GM23338 (cell line): Measurements from ENCODE around the gene PCGF3. TPM values are rescaled to one million over a fixed set of nuclear protein-coding genes. Genes with fewer than 3 reads are reported as not detected.

Experiments
- ATAC-seq: fragments of 200-7000 bp; cut with Tn5 transposase; 3 replicates; pipeline ENCODE4 v1.9.1; 2020
- DNase-seq: peaks from one replicate; pipeline ENCODE4 v3.0.0-alpha.2; 2015; ENCODE audit warnings: low spot score
- H2AFZ ChIP-seq: fragments of 200-600 bp; sonication (generic); 2 replicates; pipeline ENCODE4 v1.8.0; 2016; ENCODE audit warnings: antibody characterized with exemption, mild to moderate bottlenecking, moderate library complexity
- H3F3A ChIP-seq: fragments of 200-600 bp; sonication (generic); replicated peaks from 2 replicates; pipeline ENCODE4 v1.8.0; 2017; ENCODE audit warnings: antibody characterized with exemption, mixed run types, low read depth
- H3K27ac ChIP-seq: fragments of 200-600 bp; sonication (generic); 2 replicates; pipeline ENCODE4 v1.6.1; 2016; ENCODE audit warnings: low read depth
- H3K27me3 ChIP-seq: fragments of 200-600 bp; sonication (generic); 2 replicates; pipeline ENCODE4 v1.8.0; 2016; ENCODE audit warnings: mild to moderate bottlenecking, mixed run types, moderate library complexity; ENCODE audit not compliant: insufficient read depth
- H3K36me3 ChIP-seq: fragments of 200-600 bp; sonication (generic); 2 replicates; pipeline ENCODE4 v1.8.0; 2016; ENCODE audit warnings: mild to moderate bottlenecking; ENCODE audit not compliant: insufficient read depth
- H3K4me1 ChIP-seq: fragments of 200-600 bp; sonication (generic); 2 replicates; pipeline ENCODE4 v1.8.0; 2016; ENCODE audit warnings: mild to moderate bottlenecking, moderate library complexity; ENCODE audit not compliant: insufficient read depth
- H3K4me2 ChIP-seq: fragments of 200-600 bp; sonication (generic); 2 replicates; pipeline ENCODE4 v1.7.1; 2017; ENCODE audit warnings: mixed run types
- H3K4me3 ChIP-seq: fragments of 200-600 bp; sonication (generic); 2 replicates; pipeline ENCODE4 v1.6.1; 2016; ENCODE audit warnings: mixed run types
- H3K79me2 ChIP-seq: fragments of 200-600 bp; sonication (generic); replicated peaks from 2 replicates; pipeline ENCODE4 v1.8.0; 2017; ENCODE audit warnings: mild to moderate bottlenecking; ENCODE audit not compliant: insufficient read depth
- H3K9me2 ChIP-seq: fragments of 200-600 bp; sonication (generic); 2 replicates; pipeline ENCODE4 v1.8.0; 2017; ENCODE audit not compliant: insufficient read depth
- H4K20me1 ChIP-seq: fragments of 200-600 bp; sonication (generic); replicated peaks from 2 replicates; pipeline ENCODE4 v1.8.0; 2017; ENCODE audit warnings: mild to moderate bottlenecking; ENCODE audit not compliant: insufficient read depth
- H3K27ac Mint-ChIP-seq: 2 replicates; pipeline ENCODE4 v1.8.0; 2020; ENCODE audit warnings: inconsistent platforms, mild to moderate bottlenecking, moderate library complexity, mixed read lengths
- H3K27me3 Mint-ChIP-seq: 3 replicates; pipeline ENCODE4 v1.8.0; 2022; ENCODE audit warnings: low read depth, mild to moderate bottlenecking, moderate library complexity, mixed read lengths, inconsistent platforms; ENCODE audit not compliant: insufficient read depth, poor library complexity
- H3K36me3 Mint-ChIP-seq: 3 replicates; pipeline ENCODE4 v1.8.0; 2021; ENCODE audit warnings: low read depth, mild to moderate bottlenecking, inconsistent platforms, moderate library complexity, mixed read lengths
- H3K4me1 Mint-ChIP-seq: 3 replicates; pipeline ENCODE4 v1.8.0; 2020; ENCODE audit warnings: mild to moderate bottlenecking, inconsistent platforms, mixed read lengths
- H3K4me3 Mint-ChIP-seq: 3 replicates; pipeline ENCODE4 v1.8.0; 2021; ENCODE audit warnings: moderate library complexity, mild to moderate bottlenecking, inconsistent platforms, mixed read lengths
- H3K9me3 Mint-ChIP-seq: 3 replicates; pipeline ENCODE4 v1.8.0; 2020; ENCODE audit warnings: moderate library complexity, mild to moderate bottlenecking, inconsistent platforms, mixed read lengths
- CREB1 ChIP-seq: fragments of 250-450 bp; sonication (Bioruptor Pico); IDR thresholded peaks from 2 replicates; pipeline ENCODE4 v1.5.0; 2020; ENCODE audit warnings: low read depth, mild to moderate bottlenecking, moderate library complexity
- EZH2 ChIP-seq: fragments of 200-600 bp; sonication (generic); IDR thresholded peaks from one replicate; pipeline ENCODE4 v1.8.0; 2017; ENCODE audit warnings: antibody characterized with exemption, mild to moderate bottlenecking, low read depth; ENCODE audit not compliant: unreplicated experiment
- EZH2phosphoT487 ChIP-seq: fragments of 200-600 bp; sonication (generic); IDR thresholded peaks from one replicate; pipeline ENCODE4 v1.8.1; 2018; ENCODE audit warnings: antibody characterized with exemption; ENCODE audit not compliant: unreplicated experiment
- JUNB ChIP-seq: IDR thresholded peaks from one replicate; pipeline ENCODE4 v1.6.1; 2016; ENCODE audit warnings: antibody characterized with exemption; ENCODE audit not compliant: unreplicated experiment
- NANOG ChIP-seq: IDR thresholded peaks from 2 replicates; pipeline ENCODE4 v1.6.1; 2016; ENCODE audit warnings: antibody characterized with exemption, borderline replicate concordance
- POLR2AphosphoS5 ChIP-seq: IDR thresholded peaks from 2 replicates; pipeline ENCODE4 v1.6.1; 2016; ENCODE audit warnings: antibody characterized with exemption, low read depth
- STAT1 ChIP-seq: IDR thresholded peaks from one replicate; pipeline ENCODE4 v1.6.1; 2016; ENCODE audit warnings: antibody characterized with exemption; ENCODE audit not compliant: unreplicated experiment
- ZNF114 ChIP-seq: fragments of 250-450 bp; sonication (Bioruptor Pico); IDR thresholded peaks from 2 replicates; pipeline ENCODE4 v1.5.0; 2020; ENCODE audit warnings: mild to moderate bottlenecking, moderate library complexity
- ZNF331 ChIP-seq: fragments of 250-450 bp; sonication (Bioruptor Pico); IDR thresholded peaks from 2 replicates; pipeline ENCODE4 v1.5.0; 2020; ENCODE audit warnings: low read depth, mild to moderate bottlenecking, moderate library complexity
- polyA plus RNA-seq: library from polyadenylated mRNA; unstranded; fragments of >200 nt; fragmentation: Nextera tagmentation; extraction: Ambion mirVana; gene quantifications from 2 replicates; pipeline ENCODE4 v1.2.1, GENCODE V29; 2016
- total RNA-seq: library from RNA; depleted of rRNA; stranded (reverse); fragments of >200 nt; shearing (Covaris generic); gene quantifications from 2 replicates; pipeline ENCODE4 v1.2.3, GENCODE V29; 2014
- TF ChIP-seq, protein P1 (sequence below): fragments of 250-450 bp; sonication (Bioruptor Pico); IDR thresholded peaks from 2 replicates; pipeline ENCODE4 v1.5.0; 2020; ENCODE audit warnings: mild to moderate bottlenecking, moderate library complexity
- TF ChIP-seq, protein P2 (sequence below), 2 experiments: fragments of 200-600 bp in 1 of 2; sonication (generic) in 1 of 2; conservative IDR thresholded peaks; 2 replicates each; pipeline versions ENCODE4 v1.5.1 to v1.6.1; 2016 to 2017; ENCODE audit warnings: antibody characterized with exemption in 2 of 2, low read depth in 2 of 2, mild to moderate bottlenecking in 2 of 2, moderate library complexity in 1 of 2
- TF ChIP-seq, protein P3 (sequence below): IDR thresholded peaks from 2 replicates; pipeline ENCODE4 v1.6.1; 2016; ENCODE audit warnings: antibody characterized with exemption
- TF ChIP-seq, protein P4 (sequence below): IDR thresholded peaks from one replicate; pipeline ENCODE4 v1.6.1; 2018; ENCODE audit warnings: antibody characterized with exemption; ENCODE audit not compliant: unreplicated experiment

PCGF3 gene
- total and polyA plus RNA-seq, 2 experiments from 2014 or later, result 33.1 to 49.0 TPM

DNA sequence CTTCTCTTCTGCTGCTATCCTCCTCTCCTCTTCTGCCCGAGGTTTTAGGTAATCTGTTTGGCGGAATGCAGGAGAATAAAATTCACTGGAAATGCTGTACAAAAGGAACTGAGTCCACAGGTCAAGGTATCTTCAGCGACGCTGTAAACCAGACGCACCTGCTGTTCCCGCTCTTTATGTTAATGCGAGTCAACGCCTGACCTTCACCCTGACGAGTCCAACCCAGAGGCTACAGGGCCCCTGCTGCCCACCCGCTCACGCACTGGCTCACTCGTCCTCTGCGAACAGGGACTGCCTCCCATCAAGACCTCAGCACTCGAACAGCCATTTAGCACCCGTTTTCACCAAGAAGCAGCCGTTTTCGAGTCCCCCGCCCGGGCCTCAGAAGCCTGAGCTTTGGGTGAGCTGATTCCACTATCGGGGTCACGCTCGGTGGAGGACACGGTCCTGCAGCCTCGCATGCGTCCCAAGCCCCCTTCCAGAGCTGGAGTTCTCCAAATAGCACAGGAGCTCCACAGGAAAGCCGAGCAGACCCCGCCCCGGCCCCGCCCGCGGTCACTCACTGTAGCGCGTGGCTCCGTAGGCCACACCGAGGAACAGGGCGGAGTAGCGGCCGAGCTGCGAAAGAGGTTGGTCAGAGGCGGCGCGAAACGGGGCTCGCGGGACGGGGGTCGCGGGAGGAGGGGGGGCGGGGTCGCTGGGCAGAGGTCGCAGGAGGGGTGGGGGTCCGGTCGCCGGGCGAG, 32.1 kb upstream of the PCGF3 start:
- Mint-ChIP-seq H3K4me1 (peaks cover 6% of the 10 kb centered on the region), H3K36me3 (peaks cover 33% of the 10 kb centered on the region), H3K4me3 (peak overlapping the region; percentile 93), H3K27ac (peak overlapping the region; percentile 97), H3K9me3 (peaks cover 3% of the 10 kb centered on the region; the same call in 1 of the 3 replicates), H3K27me3 (peaks cover 19% of the 10 kb centered on the region)
- Histone ChIP-seq H3F3A (peaks cover 13% of the 10 kb centered on the region), H3K27me3 (no peaks in the 10 kb centered on the region), H3K27ac (peak overlapping the region; percentile 81), H3K79me2 (peaks cover 12% of the 10 kb centered on the region), H3K4me3 (peak overlapping the region; percentile 96), H3K9me2 (no peaks in the 10 kb centered on the region), H3K4me1 (peaks cover 6% of the 10 kb centered on the region), H3K4me2 (peak overlapping the region; percentile 94), H2AFZ (no peak overlapping the region), H4K20me1 (no peaks in the 10 kb centered on the region; the same call in 1 of the 2 replicates), H3K36me3 (peaks cover 20% of the 10 kb centered on the region)
- ATAC-seq (peak; percentile 7), DNase-seq (peak; percentile 44)
- no peak for TF ChIP-seq NANOG
- TF ChIP-seq, protein P1, sequence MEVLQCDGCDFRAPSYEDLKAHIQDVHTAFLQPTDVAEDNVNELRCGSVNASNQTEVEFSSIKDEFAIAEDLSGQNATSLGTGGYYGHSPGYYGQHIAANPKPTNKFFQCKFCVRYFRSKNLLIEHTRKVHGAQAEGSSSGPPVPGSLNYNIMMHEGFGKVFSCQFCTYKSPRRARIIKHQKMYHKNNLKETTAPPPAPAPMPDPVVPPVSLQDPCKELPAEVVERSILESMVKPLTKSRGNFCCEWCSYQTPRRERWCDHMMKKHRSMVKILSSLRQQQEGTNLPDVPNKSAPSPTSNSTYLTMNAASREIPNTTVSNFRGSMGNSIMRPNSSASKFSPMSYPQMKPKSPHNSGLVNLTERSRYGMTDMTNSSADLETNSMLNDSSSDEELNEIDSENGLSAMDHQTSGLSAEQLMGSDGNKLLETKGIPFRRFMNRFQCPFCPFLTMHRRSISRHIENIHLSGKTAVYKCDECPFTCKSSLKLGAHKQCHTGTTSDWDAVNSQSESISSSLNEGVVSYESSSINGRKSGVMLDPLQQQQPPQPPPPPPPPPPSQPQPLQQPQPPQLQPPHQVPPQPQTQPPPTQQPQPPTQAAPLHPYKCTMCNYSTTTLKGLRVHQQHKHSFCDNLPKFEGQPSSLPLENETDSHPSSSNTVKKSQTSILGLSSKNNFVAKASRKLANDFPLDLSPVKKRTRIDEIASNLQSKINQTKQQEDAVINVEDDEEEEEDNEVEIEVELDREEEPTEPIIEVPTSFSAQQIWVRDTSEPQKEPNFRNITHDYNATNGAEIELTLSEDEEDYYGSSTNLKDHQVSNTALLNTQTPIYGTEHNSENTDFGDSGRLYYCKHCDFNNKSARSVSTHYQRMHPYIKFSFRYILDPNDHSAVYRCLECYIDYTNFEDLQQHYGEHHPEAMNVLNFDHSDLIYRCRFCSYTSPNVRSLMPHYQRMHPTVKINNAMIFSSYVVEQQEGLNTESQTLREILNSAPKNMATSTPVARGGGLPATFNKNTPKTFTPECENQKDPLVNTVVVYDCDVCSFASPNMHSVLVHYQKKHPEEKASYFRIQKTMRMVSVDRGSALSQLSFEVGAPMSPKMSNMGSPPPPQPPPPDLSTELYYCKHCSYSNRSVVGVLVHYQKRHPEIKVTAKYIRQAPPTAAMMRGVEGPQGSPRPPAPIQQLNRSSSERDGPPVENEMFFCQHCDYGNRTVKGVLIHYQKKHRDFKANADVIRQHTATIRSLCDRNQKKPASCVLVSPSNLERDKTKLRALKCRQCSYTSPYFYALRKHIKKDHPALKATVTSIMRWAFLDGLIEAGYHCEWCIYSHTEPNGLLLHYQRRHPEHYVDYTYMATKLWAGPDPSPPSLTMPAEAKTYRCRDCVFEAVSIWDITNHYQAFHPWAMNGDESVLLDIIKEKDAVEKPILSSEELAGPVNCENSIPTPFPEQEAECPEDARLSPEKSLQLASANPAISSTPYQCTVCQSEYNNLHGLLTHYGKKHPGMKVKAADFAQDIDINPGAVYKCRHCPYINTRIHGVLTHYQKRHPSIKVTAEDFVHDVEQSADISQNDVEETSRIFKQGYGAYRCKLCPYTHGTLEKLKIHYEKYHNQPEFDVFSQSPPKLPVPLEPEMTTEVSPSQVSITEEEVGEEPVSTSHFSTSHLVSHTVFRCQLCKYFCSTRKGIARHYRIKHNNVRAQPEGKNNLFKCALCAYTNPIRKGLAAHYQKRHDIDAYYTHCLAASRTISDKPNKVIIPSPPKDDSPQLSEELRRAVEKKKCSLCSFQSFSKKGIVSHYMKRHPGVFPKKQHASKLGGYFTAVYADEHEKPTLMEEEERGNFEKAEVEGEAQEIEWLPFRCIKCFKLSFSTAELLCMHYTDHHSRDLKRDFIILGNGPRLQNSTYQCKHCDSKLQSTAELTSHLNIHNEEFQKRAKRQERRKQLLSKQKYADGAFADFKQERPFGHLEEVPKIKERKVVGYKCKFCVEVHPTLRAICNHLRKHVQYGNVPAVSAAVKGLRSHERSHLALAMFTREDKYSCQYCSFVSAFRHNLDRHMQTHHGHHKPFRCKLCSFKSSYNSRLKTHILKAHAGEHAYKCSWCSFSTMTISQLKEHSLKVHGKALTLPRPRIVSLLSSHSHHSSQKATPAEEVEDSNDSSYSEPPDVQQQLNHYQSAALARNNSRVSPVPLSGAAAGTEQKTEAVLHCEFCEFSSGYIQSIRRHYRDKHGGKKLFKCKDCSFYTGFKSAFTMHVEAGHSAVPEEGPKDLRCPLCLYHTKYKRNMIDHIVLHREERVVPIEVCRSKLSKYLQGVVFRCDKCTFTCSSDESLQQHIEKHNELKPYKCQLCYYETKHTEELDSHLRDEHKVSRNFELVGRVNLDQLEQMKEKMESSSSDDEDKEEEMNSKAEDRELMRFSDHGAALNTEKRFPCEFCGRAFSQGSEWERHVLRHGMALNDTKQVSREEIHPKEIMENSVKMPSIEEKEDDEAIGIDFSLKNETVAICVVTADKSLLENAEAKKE, result no peak
- TF ChIP-seq, protein P2, sequence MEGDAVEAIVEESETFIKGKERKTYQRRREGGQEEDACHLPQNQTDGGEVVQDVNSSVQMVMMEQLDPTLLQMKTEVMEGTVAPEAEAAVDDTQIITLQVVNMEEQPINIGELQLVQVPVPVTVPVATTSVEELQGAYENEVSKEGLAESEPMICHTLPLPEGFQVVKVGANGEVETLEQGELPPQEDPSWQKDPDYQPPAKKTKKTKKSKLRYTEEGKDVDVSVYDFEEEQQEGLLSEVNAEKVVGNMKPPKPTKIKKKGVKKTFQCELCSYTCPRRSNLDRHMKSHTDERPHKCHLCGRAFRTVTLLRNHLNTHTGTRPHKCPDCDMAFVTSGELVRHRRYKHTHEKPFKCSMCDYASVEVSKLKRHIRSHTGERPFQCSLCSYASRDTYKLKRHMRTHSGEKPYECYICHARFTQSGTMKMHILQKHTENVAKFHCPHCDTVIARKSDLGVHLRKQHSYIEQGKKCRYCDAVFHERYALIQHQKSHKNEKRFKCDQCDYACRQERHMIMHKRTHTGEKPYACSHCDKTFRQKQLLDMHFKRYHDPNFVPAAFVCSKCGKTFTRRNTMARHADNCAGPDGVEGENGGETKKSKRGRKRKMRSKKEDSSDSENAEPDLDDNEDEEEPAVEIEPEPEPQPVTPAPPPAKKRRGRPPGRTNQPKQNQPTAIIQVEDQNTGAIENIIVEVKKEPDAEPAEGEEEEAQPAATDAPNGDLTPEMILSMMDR (conservative IDR thresholded peaks at IDR 0.05; ENCODE audit: low read depth in 2 of 2), result no peak
- TF ChIP-seq CREB1 (CRISPR knock-in tag), result no peak
- no peak for TF ChIP-seq EZH2
- no peak for TF ChIP-seq POLR2AphosphoS5
- TF ChIP-seq ZNF114 (CRISPR knock-in tag), result no peak
- TF ChIP-seq STAT1, result no peak
- TF ChIP-seq, protein P3, sequence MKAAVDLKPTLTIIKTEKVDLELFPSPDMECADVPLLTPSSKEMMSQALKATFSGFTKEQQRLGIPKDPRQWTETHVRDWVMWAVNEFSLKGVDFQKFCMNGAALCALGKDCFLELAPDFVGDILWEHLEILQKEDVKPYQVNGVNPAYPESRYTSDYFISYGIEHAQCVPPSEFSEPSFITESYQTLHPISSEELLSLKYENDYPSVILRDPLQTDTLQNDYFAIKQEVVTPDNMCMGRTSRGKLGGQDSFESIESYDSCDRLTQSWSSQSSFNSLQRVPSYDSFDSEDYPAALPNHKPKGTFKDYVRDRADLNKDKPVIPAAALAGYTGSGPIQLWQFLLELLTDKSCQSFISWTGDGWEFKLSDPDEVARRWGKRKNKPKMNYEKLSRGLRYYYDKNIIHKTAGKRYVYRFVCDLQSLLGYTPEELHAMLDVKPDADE, result no peak
- no peak for TF ChIP-seq ZNF331 (CRISPR knock-in tag)
- TF ChIP-seq JUNB, result no peak
- TF ChIP-seq EZH2phosphoT487, result no peak
- TF ChIP-seq, protein P4, sequence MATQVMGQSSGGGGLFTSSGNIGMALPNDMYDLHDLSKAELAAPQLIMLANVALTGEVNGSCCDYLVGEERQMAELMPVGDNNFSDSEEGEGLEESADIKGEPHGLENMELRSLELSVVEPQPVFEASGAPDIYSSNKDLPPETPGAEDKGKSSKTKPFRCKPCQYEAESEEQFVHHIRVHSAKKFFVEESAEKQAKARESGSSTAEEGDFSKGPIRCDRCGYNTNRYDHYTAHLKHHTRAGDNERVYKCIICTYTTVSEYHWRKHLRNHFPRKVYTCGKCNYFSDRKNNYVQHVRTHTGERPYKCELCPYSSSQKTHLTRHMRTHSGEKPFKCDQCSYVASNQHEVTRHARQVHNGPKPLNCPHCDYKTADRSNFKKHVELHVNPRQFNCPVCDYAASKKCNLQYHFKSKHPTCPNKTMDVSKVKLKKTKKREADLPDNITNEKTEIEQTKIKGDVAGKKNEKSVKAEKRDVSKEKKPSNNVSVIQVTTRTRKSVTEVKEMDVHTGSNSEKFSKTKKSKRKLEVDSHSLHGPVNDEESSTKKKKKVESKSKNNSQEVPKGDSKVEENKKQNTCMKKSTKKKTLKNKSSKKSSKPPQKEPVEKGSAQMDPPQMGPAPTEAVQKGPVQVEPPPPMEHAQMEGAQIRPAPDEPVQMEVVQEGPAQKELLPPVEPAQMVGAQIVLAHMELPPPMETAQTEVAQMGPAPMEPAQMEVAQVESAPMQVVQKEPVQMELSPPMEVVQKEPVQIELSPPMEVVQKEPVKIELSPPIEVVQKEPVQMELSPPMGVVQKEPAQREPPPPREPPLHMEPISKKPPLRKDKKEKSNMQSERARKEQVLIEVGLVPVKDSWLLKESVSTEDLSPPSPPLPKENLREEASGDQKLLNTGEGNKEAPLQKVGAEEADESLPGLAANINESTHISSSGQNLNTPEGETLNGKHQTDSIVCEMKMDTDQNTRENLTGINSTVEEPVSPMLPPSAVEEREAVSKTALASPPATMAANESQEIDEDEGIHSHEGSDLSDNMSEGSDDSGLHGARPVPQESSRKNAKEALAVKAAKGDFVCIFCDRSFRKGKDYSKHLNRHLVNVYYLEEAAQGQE, result no peak
